Small intestine (tissue), 7 donors: ENCODE measurements around the gene RP2. TPM values are rescaled to one million over a fixed set of nuclear protein-coding genes. Genes with fewer than 3 reads are reported as not detected.
A peak's percentile ranks its signal among the peaks of the same experiment; 100 is the strongest.

Experiments used
- DNase-seq, 2 donors: peaks; one replicate each; pipeline versions ENCODE4 v3.0.0 to v3.0.0-alpha.2; 2013
- FAIRE-seq: peaks from 2 replicates; lab custom pipeline; 2012; peaks lifted over from hg19 to GRCh38; lab: Jason Lieb, UNC
- H3K27ac ChIP-seq, 3 donors: one replicate each; pipeline ENCODE4 v1.5.1; 2013; ENCODE audit warnings: low read length in 2 of 3, mild to moderate bottlenecking in 2 of 3, control low read depth in 1 of 3, inconsistent platforms in 1 of 3, low read depth in 1 of 3, moderate library complexity in 1 of 3
- H3K27me3 ChIP-seq, 3 donors: one replicate each; pipeline ENCODE4 v1.6.1; 2013; ENCODE audit warnings: low read length in 3 of 3, inconsistent platforms in 1 of 3; ENCODE audit not compliant: control insufficient read depth in 3 of 3, insufficient read depth in 3 of 3
- H3K36me3 ChIP-seq, 3 donors: one replicate each; pipeline ENCODE4 v1.6.1; 2013; ENCODE audit warnings: low read length in 3 of 3, inconsistent platforms in 1 of 3, low read depth in 1 of 3, mild to moderate bottlenecking in 1 of 3, moderate library complexity in 1 of 3; ENCODE audit not compliant: control insufficient read depth in 3 of 3, insufficient read depth in 2 of 3
- H3K4me1 ChIP-seq, 3 donors: one replicate each; pipeline ENCODE4 v1.6.1; 2013; ENCODE audit warnings: low read length in 2 of 3, inconsistent platforms in 1 of 3, low read depth in 1 of 3, mild to moderate bottlenecking in 1 of 3, moderate library complexity in 1 of 3; ENCODE audit not compliant: control insufficient read depth in 3 of 3, insufficient read depth in 2 of 3
- H3K4me3 ChIP-seq, 3 donors: one replicate each; pipeline ENCODE4 v1.5.1; 2013; ENCODE audit warnings: low read length in 3 of 3, control low read depth in 1 of 3, inconsistent platforms in 1 of 3, low read depth in 1 of 3, mild to moderate bottlenecking in 1 of 3, moderate library complexity in 1 of 3
- H3K9me3 ChIP-seq, 2 donors: one replicate each; pipeline ENCODE4 v1.6.1; 2013; ENCODE audit warnings: low read depth in 1 of 2, low read length in 1 of 2; ENCODE audit not compliant: control insufficient read depth in 2 of 2, insufficient read depth in 1 of 2
- WGBS, 3 donors: extraction: QIAGEN DNeasy Blood & Tissue Kit; methylation state at CpG; one replicate each; pipeline ENCODE4 v1.1.7; 2013; 5-methylcytosine and 5-hydroxymethylcytosine counted together
- polyA plus RNA-seq, 4 donors: library from polyadenylated mRNA; stranded (reverse) in 3 of 4; unstranded in 1 of 4; fragments of 200-250 nt in 3 of 4; fragments of 120-200 nt in 1 of 4; gene quantifications; one replicate each; pipeline versions ENCODE4 v1.2.1 to v1.2.3, GENCODE V29; 2013
- donor health status: healthy with polysubstance abuse.
- donor health status: control.
- donor health status: control.
- donor health status: Bipolar disorder and iron deficiency.
- donor health status: healthy.

The RP2 gene
- polyA plus RNA-seq, 4 donors, result 7.7 to 15.9 (median 11.9) TPM

DNA sequence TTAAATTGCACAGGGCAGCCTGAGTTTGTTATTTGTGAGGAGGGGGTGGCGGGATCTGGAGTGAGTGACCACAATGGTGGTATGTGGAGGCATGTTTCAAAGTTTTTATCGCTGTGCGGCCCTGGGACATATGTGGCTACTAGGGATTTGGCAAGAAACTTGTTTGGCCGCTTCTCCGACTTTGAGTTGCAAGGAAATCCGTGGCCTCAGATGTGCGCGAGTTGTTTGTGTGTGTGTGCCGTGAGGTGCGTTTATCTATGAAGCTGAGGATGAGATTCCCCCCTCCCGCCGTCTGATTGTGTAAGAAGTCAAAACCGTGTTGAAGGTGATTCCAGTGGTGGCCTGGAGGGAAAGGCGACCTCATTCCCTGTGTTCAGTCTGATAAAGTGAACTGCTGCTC lies 76.8 kb downstream of the RP2 start:
- H3K9me3 ChIP-seq, result no peaks in the 10 kb centered on the region
- peaks cover 0 to 3% (median 0%) of the 10 kb centered on the region in 3 donors for H3K27me3 ChIP-seq
- H3K36me3 ChIP-seq, result no peaks in the 10 kb centered on the region
- DNase-seq, result peak; percentile 10 to 46
- H3K27ac ChIP-seq, result peak overlapping the region in 1 of 3 donors; percentile 58
- peaks cover 0 to 4% (median 0%) of the 10 kb centered on the region in 3 donors for H3K4me1 ChIP-seq
- peak overlapping the region; percentile 53 to 67 (median 64) for H3K4me3 ChIP-seq
- no peak for FAIRE-seq
- 6 to 43% (median 9%) methylated on average over 12 to 14 of the region's 14 CpGs for WGBS, 3 donors

DNA sequence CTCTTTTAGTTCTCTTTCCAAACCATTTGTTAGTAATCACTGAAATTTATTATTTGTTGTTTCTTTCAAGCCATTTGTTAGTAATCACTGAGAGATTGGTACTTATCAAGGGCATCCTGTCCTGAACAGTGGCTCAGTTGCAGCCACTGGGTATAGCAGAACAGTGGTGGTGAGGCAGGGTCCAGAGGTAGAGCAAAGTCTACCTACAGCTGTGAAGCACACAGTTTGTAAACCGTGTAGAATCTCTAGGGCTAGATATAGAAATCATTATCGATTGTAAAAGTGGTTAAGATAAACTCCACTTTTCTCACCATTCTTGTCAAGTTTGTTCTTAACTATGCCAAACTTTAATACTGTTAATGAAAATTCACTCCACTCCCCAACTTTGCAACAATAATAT lies 79.4 kb downstream of the RP2 start:
- no peak overlapping the region for H3K27ac ChIP-seq
- H3K36me3 ChIP-seq, result no peaks in the 10 kb centered on the region
- WGBS, 3 donors, result 26 to 54% (median 36%) methylated on average over 2 of the region's 2 CpGs
- no peak overlapping the region for H3K4me3 ChIP-seq
- no peak for DNase-seq
- H3K27me3 ChIP-seq, result peaks cover 0 to 3% (median 0%) of the 10 kb centered on the region in 3 donors
- peaks cover 0 to 4% (median 0%) of the 10 kb centered on the region in 3 donors for H3K4me1 ChIP-seq
- no peak for FAIRE-seq
- H3K9me3 ChIP-seq, result no peaks in the 10 kb centered on the region

- FAIRE-seq, result no peak
- DNase-seq, result no peak
- Histone ChIP-seq H3K4me1 (peaks cover 0 to 4% (median 0%) of the 10 kb centered on the region in 3 donors), H3K9me3 (no peaks in the 10 kb centered on the region), H3K4me3 (no peak overlapping the region), H3K36me3 (no peaks in the 10 kb centered on the region), H3K27me3 (peaks cover 0 to 3% (median 0%) of the 10 kb centered on the region in 3 donors), H3K27ac (no peak overlapping the region)
- WGBS, 3 donors, result 92 to 100% (median 95%) methylated on average over 1 of the region's 1 CpG
Observed at GRCh38 chrX:46917622-46918021, 80.8 kb downstream of the RP2 start.

DNA sequence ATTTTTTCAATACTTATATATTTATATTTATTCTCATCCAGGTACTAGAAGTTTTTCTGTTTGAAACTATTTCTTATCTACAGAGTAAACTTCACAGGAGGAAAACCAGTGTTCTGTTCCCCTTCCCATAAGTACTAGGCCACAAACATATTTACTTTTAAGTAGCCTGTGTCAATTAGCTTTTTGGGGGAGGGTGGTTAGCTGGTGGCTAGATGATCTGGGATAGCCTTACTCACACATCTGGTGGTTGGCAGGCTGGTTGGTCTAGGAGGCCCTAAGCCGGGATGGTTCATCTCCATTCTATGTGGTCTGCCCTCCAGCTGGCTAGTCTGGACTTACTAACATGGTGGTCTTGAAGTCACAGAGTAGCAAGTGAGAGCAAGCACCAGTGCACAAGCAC lies 81.6 kb downstream of the RP2 start:
- no peaks in the 10 kb centered on the region for H3K9me3 ChIP-seq
- FAIRE-seq (no peak), DNase-seq (no peak)
- H3K36me3 ChIP-seq, result no peaks in the 10 kb centered on the region
- H3K4me1 ChIP-seq, result peaks cover 0 to 4% (median 0%) of the 10 kb centered on the region in 3 donors
- 87 to 97% (median 92%) methylated on average over 1 of the region's 1 CpG for WGBS, 3 donors
- no peak overlapping the region for H3K27ac ChIP-seq
- H3K4me3 ChIP-seq, result no peak overlapping the region
- H3K27me3 ChIP-seq, result peaks cover 0 to 3% (median 0%) of the 10 kb centered on the region in 3 donors

- no peaks in the 10 kb centered on the region for H3K4me1 ChIP-seq
- H3K9me3 ChIP-seq, result no peaks in the 10 kb centered on the region
- 60 to 74% (median 68%) methylated on average over 4 of the region's 4 CpGs for WGBS, 3 donors
- H3K4me3 ChIP-seq, result no peak overlapping the region
- no peak overlapping the region for H3K27ac ChIP-seq
- FAIRE-seq (no peak), DNase-seq (no peak)
- no peaks in the 10 kb centered on the region for H3K36me3 ChIP-seq
- H3K27me3 ChIP-seq, result no peaks in the 10 kb centered on the region
Observed at GRCh38 chrX:46920235-46920634, 83.4 kb downstream of the RP2 start.

GRCh38 chrX:46922611-46923010 lies 85.8 kb downstream of the RP2 start:
- FAIRE-seq, result no peak

GRCh38 chrX:46927718-46928117 lies 90.9 kb downstream of the RP2 start:
- WGBS, 3 donors, result 82 to 98% (median 97%) methylated on average over 3 of the region's 3 CpGs
- Histone ChIP-seq H3K9me3 (no peaks in the 10 kb centered on the region), H3K4me3 (no peak overlapping the region), H3K27ac (no peak overlapping the region), H3K27me3 (no peaks in the 10 kb centered on the region), H3K36me3 (no peaks in the 10 kb centered on the region), H3K4me1 (no peaks in the 10 kb centered on the region)
- no peak for DNase-seq
- no peak for FAIRE-seq

More at GRCh38 chrX:46922611-46923010, 85.8 kb downstream of the RP2 start:
- H3K9me3 ChIP-seq, result no peaks in the 10 kb centered on the region
- no peaks in the 10 kb centered on the region for H3K4me1 ChIP-seq
- WGBS, 3 donors, result 89 to 100% (median 96%) methylated on average over 1 of the region's 1 CpG
- no peak overlapping the region for H3K27ac ChIP-seq
- DNase-seq, result no peak
- no peaks in the 10 kb centered on the region for H3K36me3 ChIP-seq
- no peaks in the 10 kb centered on the region for H3K27me3 ChIP-seq
- no peak overlapping the region for H3K4me3 ChIP-seq

GRCh38 chrX:46929439-46930261 lies 92.8 kb downstream of the RP2 start:
- no peaks in the 10 kb centered on the region for H3K27me3 ChIP-seq
- FAIRE-seq, result no peak
- H3K27ac ChIP-seq, result no peak overlapping the region
- no peak overlapping the region for H3K4me3 ChIP-seq
- no peak for DNase-seq
- no peaks in the 10 kb centered on the region for H3K36me3 ChIP-seq
- WGBS, 3 donors, result 65 to 82% (median 73%) methylated on average over 3 of the region's 3 CpGs
- H3K4me1 ChIP-seq, result no peaks in the 10 kb centered on the region
- H3K9me3 ChIP-seq, result no peaks in the 10 kb centered on the region
